Mesothelial cell of epicardium (in vitro differentiated cells): ENCODE measurements around the gene HOXC11. TPM values are rescaled to one million over a fixed set of nuclear protein-coding genes. Genes with fewer than 3 reads are reported as not detected.
A peak's percentile ranks its signal among the peaks of the same experiment; 100 is the strongest.

Source experiments
- DNase-seq, 2 experiments: peaks; one replicate each; pipeline ENCODE4 v3.0.0; 2021; ENCODE audit warnings: low spot score in 2 of 2; ENCODE audit not compliant: unreplicated experiment in 2 of 2
- H3K27ac Mint-ChIP-seq: 2 replicates; pipeline ENCODE4 v1.8.0; 2021; ENCODE audit warnings: mixed read lengths
- H3K27me3 Mint-ChIP-seq: 2 replicates; pipeline ENCODE4 v1.8.0; 2021; ENCODE audit warnings: low read depth, mixed read lengths
- H3K36me3 Mint-ChIP-seq: 2 replicates; pipeline ENCODE4 v1.8.0; 2021; ENCODE audit warnings: mixed read lengths
- H3K4me1 Mint-ChIP-seq: 2 replicates; pipeline ENCODE4 v1.8.0; 2021; ENCODE audit warnings: mixed read lengths
- H3K4me3 Mint-ChIP-seq: 2 replicates; pipeline ENCODE4 v1.8.0; 2021; ENCODE audit warnings: mild to moderate bottlenecking, moderate library complexity, mixed read lengths
- H3K9me3 Mint-ChIP-seq: 2 replicates; pipeline ENCODE4 v1.8.0; 2021; ENCODE audit warnings: mixed read lengths
- microRNA-seq: library from miRNA; unstranded; fragments of <30 nt; microRNA quantifications from one replicate; pipeline ENCODE4 v1.2.0, GENCODE V29; 2021; ENCODE audit warnings: inconsistent platforms, mixed read lengths
- total RNA-seq: library from RNA; stranded (reverse); gene quantifications from 3 replicates; pipeline ENCODE4 v1.2.1, GENCODE V29; 2021
- TF ChIP-seq, protein P1 (sequence below): fragments of 200-600 bp; sonication (generic); IDR thresholded peaks from one replicate; pipeline ENCODE4 v1.5.0; 2021; ENCODE audit warnings: antibody characterized with exemption; ENCODE audit not compliant: unreplicated experiment

HOXC11 gene
- total RNA-seq, 1 donor from 2014 or later: 0.60 TPM

DNA sequence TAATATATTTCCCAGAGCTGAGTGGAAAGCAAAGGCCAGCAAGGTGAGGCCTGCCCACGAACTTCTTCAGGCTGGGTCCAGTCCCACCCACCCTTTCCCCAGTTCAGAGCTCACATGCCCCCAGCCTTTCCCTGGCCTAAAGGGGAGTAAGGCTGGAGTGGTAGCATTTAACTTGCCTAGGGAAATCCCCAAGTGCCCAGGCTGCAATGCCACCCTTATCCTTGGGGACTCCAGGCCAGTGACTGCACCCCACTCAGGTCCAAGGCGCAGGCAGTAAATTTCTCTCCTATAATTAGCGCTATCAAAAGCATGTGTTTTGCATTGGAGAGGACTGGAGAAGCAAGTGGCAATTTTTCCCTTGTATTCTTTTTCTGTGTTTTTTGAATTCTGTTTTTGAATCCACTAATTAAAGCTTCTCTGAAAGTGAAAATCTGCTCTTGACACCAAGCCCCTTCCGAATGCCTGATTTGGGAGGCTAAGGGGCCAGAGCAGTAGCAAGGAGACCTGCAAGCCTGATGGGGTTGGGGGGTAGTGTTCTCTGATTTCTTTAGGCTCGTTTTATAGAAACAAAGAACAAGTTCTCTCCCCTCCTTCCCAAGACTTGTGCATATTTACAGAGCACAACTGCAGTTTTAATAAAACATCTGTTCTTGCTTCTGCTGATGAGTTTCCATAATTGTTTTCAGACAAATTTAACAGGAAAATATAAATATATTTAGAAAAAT, 51.8 kb downstream of the HOXC11 start:
- Mint-ChIP-seq H3K36me3 (no peaks in the 10 kb centered on the region), H3K4me3 (no peak overlapping the region), H3K4me1 (peaks cover 70% of the 10 kb centered on the region), H3K9me3 (no peaks in the 10 kb centered on the region), H3K27ac (no peak overlapping the region), H3K27me3 (peaks cover 90% of the 10 kb centered on the region)
- TF ChIP-seq, protein P1, sequence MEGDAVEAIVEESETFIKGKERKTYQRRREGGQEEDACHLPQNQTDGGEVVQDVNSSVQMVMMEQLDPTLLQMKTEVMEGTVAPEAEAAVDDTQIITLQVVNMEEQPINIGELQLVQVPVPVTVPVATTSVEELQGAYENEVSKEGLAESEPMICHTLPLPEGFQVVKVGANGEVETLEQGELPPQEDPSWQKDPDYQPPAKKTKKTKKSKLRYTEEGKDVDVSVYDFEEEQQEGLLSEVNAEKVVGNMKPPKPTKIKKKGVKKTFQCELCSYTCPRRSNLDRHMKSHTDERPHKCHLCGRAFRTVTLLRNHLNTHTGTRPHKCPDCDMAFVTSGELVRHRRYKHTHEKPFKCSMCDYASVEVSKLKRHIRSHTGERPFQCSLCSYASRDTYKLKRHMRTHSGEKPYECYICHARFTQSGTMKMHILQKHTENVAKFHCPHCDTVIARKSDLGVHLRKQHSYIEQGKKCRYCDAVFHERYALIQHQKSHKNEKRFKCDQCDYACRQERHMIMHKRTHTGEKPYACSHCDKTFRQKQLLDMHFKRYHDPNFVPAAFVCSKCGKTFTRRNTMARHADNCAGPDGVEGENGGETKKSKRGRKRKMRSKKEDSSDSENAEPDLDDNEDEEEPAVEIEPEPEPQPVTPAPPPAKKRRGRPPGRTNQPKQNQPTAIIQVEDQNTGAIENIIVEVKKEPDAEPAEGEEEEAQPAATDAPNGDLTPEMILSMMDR: no peak
- no peak for DNase-seq

DNA sequence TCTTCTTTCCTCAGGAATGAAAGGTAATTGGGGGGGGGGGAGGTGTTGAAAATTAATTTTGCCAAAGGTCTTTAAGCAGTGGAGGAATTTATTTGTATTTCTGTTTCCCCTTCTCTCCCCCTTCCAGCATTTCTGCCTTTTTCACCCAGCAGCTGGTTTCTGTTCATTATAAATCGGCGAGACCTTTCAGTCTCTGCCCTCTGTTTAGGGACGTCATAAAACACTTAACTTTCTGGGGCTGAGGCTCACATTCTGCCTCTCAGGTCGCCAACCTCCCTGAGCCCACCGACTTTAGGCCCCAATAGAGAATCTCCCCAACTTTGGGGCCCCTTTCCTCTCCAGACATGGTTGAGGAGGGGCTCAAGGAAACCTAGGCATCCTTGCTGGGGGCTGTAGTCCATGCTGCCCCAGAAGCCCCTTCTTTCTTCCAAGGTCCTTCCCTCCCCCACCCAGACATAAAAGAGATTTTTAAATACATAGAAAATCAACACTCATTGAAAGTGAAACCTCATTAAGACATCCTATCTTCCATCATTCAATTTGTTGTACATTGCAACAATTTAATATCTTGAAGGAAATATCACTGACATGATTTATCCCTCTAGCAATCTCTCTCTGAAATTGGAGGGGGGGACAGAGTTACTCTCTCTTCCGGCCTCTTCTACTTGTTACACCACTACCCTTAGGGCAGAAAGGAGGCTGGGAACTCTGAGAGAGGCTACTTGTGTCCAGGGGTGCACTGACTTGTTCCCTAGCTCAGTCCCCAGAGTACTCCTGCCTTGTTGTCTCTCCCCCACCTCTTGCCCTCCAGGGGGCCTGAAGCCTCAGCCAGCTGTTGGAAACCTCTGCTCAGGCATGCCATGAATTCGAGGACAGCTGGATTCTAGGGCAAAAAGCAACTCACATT, 52.8 kb downstream of the HOXC11 start:
- Mint-ChIP-seq H3K27ac (peak overlapping the region; percentile 66), H3K27me3 (peaks cover 86% of the 10 kb centered on the region)
- no peak for DNase-seq

DNA sequence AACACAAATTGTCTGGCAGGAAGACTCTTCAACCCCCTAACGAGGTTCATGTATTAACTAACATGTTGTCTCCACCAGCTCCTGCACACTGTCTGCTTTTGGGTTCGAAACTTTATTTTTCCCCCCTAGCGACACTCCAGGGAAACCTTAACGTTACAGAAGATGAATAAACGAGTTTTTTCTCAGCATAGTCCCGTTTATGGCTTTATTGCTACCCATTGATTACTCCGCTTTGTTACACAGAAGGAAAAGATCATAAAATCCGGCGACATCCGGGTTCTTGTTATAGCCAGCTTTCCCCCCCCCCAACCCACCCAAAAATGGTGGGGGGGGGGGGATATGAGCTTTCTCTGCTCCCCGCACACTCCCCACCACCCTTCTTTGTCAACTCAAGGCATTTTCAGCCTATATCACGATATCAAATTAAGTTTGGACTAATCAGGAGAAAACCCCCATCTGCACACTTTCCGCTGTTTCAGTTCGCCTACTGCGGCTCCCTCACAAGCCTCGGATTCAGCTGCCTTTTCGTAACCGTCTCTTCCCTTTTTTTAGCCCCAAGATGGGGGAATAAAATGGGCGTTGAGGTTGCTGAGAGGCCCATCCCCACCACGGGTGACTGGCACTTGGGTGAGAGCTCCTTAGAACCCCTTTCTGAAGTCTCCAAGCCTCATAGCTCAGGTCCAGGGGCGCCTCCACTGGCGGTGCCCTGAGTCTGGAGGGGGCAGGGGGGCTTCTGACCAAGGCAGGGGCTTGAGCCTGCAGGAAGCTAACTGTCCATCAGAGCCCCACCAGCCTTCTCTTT, 53.9 kb downstream of the HOXC11 start:
- H3K27me3 Mint-ChIP-seq: peaks cover 78% of the 10 kb centered on the region
- no peaks in the 10 kb centered on the region for H3K9me3 Mint-ChIP-seq
- peaks cover 73% of the 10 kb centered on the region for H3K4me1 Mint-ChIP-seq
- H3K27ac Mint-ChIP-seq: peak overlapping the region; percentile 75
- H3K36me3 Mint-ChIP-seq: no peaks in the 10 kb centered on the region
- TF ChIP-seq, protein P1: no peak
- DNase-seq: no peak
- no peak overlapping the region for H3K4me3 Mint-ChIP-seq

More for the DNA sequence above, 52.8 kb downstream of the HOXC11 start:
- H3K4me1 Mint-ChIP-seq: peaks cover 72% of the 10 kb centered on the region
- H3K4me3 Mint-ChIP-seq: no peak overlapping the region
- no peaks in the 10 kb centered on the region for H3K9me3 Mint-ChIP-seq
- TF ChIP-seq, protein P1: no peak
- H3K36me3 Mint-ChIP-seq: no peaks in the 10 kb centered on the region

Small RNA genes within 50 kb of the gene (microRNA-seq; reads per million reads assigned to microRNA genes)
- gene MIR196A2: 93.8 reads per million, percentile 61 among the genes with 10 or more reads in this experiment

Other genes with a start within 250 kb of the HOXC11 start
- gene CALCOCO1, start 245.7 kb upstream of the HOXC11 start, total RNA-seq: 124 to 130 TPM (median 124 TPM) in 3 replicates
- gene CISTR, start 221.1 kb upstream of the HOXC11 start, total RNA-seq: not detected in 3 replicates
- 0.44 to 0.69 TPM (median 0.61 TPM) in 3 replicates for gene HOXC13, start 34.3 kb upstream of the HOXC11 start, total RNA-seq
- not detected in 3 replicates for gene HOXC12, start 18.2 kb upstream of the HOXC11 start, total RNA-seq
- gene HOTAIR, start 1.8 kb downstream of the HOXC11 start, total RNA-seq: 1.1 to 1.8 TPM (median 1.8 TPM) in 3 replicates
- gene HOXC10, start 12.0 kb downstream of the HOXC11 start, total RNA-seq: 0.95 to 0.97 TPM (median 0.96 TPM) in 3 replicates
- gene HOXC9, start 27.0 kb downstream of the HOXC11 start, total RNA-seq: 1.1 to 2.0 TPM (median 1.6 TPM) in 3 replicates
- 4.9 to 5.9 TPM (median 5.5 TPM) in 3 replicates for gene HOXC8, start 35.9 kb downstream of the HOXC11 start, total RNA-seq
- 15.5 to 17.4 TPM (median 16.3 TPM) in 3 replicates for gene HOXC6, start 55.3 kb downstream of the HOXC11 start, total RNA-seq
- 28.7 to 33.8 TPM (median 29.3 TPM) in 3 replicates for gene HOXC5, start 59.9 kb downstream of the HOXC11 start, total RNA-seq
- gene HOXC4, start 80.7 kb downstream of the HOXC11 start, total RNA-seq: 67.4 to 73.6 TPM (median 69.4 TPM) in 3 replicates
- gene SMUG1, start 215.9 kb downstream of the HOXC11 start, total RNA-seq: 39.5 to 47.1 TPM (median 46.1 TPM) in 3 replicates